K562 (cell line): ENCODE results near the gene MTHFR. TPM values are rescaled to one million over a fixed set of nuclear protein-coding genes. Genes with fewer than 3 reads are reported as not detected.

Experiments used
- GTF2E2 ChIP-seq: fragments of 200-800 bp; sonication (Bioruptor generic); IDR thresholded peaks from 2 replicates; pipeline ENCODE4 v1.6.1; 2016; ENCODE audit warnings: missing genetic modification characterization, missing compliant biosample characterization
- HMGN3 ChIP-seq: IDR thresholded peaks from 2 replicates; pipeline ENCODE4 v1.6.1; 2011; ENCODE audit warnings: borderline replicate concordance, low read depth, mild to moderate bottlenecking, mixed read lengths, low read length; ENCODE audit not compliant: insufficient read length; ENCODE audit errors: extremely low read depth
- MBD2 ChIP-seq: sonication (generic); IDR thresholded peaks from 2 replicates; pipeline ENCODE4 v1.6.1; 2016; ENCODE audit warnings: low read depth, borderline replicate concordance
- REST ChIP-seq, 2 experiments: fragments of 450-650 bp; formaldehyde crosslinking in 1 of 2; IDR thresholded peaks; 2 replicates each; pipeline versions ENCODE4 v1.4.0 to v1.6.1; 2014 to 2020; ENCODE audit warnings: mild to moderate bottlenecking in 2 of 2, borderline replicate concordance in 1 of 2, low read depth in 1 of 2
- SMAD1 ChIP-seq: fragments of 150-350 bp; IDR thresholded peaks from 2 replicates; pipeline ENCODE4 v1.6.1; 2014; ENCODE audit warnings: low read length, low read depth; ENCODE audit not compliant: partially characterized antibody
- ZBTB8A ChIP-seq: fragments of 450-650 bp; IDR thresholded peaks from 2 replicates; pipeline ENCODE4 v1.6.1; 2018; ENCODE audit warnings: mild to moderate bottlenecking, moderate library complexity; ENCODE audit not compliant: partially characterized antibody
- ZEB2 ChIP-seq: fragments of 450-650 bp; IDR thresholded peaks from 2 replicates; pipeline ENCODE4 v1.6.1; 2016
- polyA plus RNA-seq, 8 experiments: library from polyadenylated mRNA; depleted of rRNA in 4 of 8; stranded (reverse) in 5 of 8; unstranded in 3 of 8; fragments of >200 nt; fragmentation: Nextera tagmentation in 2 of 8; fragmentation: Illumina TruSeq in 1 of 8; extraction: Ambion mirVana in 2 of 8; extraction: Trizol in 1 of 8; gene quantifications; 2 replicates each; pipeline versions ENCODE4 v1.2.1 to v1.2.3, GENCODE V29; 2011 to 2014; ENCODE audit warnings: inconsistent platforms in 1 of 8, missing spikeins in 1 of 8
- total RNA-seq, 7 experiments: library from RNA; depleted of rRNA in 6 of 7; stranded (reverse); fragments of >200 nt in 6 of 7; fragmentation: Illumina TruSeq in 2 of 7; extraction: Trizol in 2 of 7; gene quantifications; 2 replicates each; pipeline versions ENCODE4 v1.2.1 to v1.2.3, GENCODE V29; 2011 to 2021; ENCODE audit warnings: low replicate concordance in 1 of 7
- TF ChIP-seq, protein P1 (sequence below): fragments of 450-650 bp; IDR thresholded peaks from 2 replicates; pipeline ENCODE4 v1.6.1; 2016; ENCODE audit warnings: missing biosample characterization, missing genetic modification characterization
- TF ChIP-seq, protein P2 (sequence below): sonication (generic); formaldehyde crosslinking; IDR thresholded peaks from 2 replicates; pipeline ENCODE4 v1.8.0; 2023; ENCODE audit warnings: mild to moderate bottlenecking, missing genetic modification reagents
- TF ChIP-seq, protein P3 (sequence below): IDR thresholded peaks from 3 replicates; pipeline ENCODE4 v1.6.1; 2011; ENCODE audit warnings: borderline replicate concordance, mild to moderate bottlenecking; ENCODE audit not compliant: insufficient read length, insufficient read depth

Gene MTHFR
- total and polyA plus RNA-seq, 9 of the 15 experiments (the other 6 are each of a cell fraction or from before 2014, with no cell fraction given) = 5.0 to 104 (median 62.6) TPM

- TF ChIP-seq REST (IDR thresholded peaks at IDR 0.05; ENCODE audit: borderline replicate concordance) (peak; percentile 93), REST (CRISPR knock-in tag; IDR thresholded peaks at IDR 0.05; ENCODE audit: low read depth) (peak; percentile 22; the same call in 1 of the 2 replicates), ZEB2 (peak; percentile 59), GTF2E2 (tag) (no peak), HMGN3 (no peak), ZBTB8A (no peak), MBD2 (peak; percentile 37; the same call in 1 of the 2 replicates), SMAD1 (no peak)
- TF ChIP-seq, protein P1, sequence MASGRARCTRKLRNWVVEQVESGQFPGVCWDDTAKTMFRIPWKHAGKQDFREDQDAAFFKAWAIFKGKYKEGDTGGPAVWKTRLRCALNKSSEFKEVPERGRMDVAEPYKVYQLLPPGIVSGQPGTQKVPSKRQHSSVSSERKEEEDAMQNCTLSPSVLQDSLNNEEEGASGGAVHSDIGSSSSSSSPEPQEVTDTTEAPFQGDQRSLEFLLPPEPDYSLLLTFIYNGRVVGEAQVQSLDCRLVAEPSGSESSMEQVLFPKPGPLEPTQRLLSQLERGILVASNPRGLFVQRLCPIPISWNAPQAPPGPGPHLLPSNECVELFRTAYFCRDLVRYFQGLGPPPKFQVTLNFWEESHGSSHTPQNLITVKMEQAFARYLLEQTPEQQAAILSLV (tag) = no peak
- TF ChIP-seq, protein P2, sequence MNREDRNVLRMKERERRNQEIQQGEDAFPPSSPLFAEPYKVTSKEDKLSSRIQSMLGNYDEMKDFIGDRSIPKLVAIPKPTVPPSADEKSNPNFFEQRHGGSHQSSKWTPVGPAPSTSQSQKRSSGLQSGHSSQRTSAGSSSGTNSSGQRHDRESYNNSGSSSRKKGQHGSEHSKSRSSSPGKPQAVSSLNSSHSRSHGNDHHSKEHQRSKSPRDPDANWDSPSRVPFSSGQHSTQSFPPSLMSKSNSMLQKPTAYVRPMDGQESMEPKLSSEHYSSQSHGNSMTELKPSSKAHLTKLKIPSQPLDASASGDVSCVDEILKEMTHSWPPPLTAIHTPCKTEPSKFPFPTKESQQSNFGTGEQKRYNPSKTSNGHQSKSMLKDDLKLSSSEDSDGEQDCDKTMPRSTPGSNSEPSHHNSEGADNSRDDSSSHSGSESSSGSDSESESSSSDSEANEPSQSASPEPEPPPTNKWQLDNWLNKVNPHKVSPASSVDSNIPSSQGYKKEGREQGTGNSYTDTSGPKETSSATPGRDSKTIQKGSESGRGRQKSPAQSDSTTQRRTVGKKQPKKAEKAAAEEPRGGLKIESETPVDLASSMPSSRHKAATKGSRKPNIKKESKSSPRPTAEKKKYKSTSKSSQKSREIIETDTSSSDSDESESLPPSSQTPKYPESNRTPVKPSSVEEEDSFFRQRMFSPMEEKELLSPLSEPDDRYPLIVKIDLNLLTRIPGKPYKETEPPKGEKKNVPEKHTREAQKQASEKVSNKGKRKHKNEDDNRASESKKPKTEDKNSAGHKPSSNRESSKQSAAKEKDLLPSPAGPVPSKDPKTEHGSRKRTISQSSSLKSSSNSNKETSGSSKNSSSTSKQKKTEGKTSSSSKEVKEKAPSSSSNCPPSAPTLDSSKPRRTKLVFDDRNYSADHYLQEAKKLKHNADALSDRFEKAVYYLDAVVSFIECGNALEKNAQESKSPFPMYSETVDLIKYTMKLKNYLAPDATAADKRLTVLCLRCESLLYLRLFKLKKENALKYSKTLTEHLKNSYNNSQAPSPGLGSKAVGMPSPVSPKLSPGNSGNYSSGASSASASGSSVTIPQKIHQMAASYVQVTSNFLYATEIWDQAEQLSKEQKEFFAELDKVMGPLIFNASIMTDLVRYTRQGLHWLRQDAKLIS (CRISPR knock-in tag) = 0 out of 2 replicates have a peak, but pooled peaks have one; percentile 58
- TF ChIP-seq, protein P3, sequence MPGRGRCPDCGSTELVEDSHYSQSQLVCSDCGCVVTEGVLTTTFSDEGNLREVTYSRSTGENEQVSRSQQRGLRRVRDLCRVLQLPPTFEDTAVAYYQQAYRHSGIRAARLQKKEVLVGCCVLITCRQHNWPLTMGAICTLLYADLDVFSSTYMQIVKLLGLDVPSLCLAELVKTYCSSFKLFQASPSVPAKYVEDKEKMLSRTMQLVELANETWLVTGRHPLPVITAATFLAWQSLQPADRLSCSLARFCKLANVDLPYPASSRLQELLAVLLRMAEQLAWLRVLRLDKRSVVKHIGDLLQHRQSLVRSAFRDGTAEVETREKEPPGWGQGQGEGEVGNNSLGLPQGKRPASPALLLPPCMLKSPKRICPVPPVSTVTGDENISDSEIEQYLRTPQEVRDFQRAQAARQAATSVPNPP = no peak
Observed at GRCh38 chr1:11735854-11736745, 69.7 kb downstream of the MTHFR start, which contains the start of gene AGTRAP (continued).
